ENCODE measurements around the gene KRTAP5-5. TPM values are rescaled to one million over a fixed set of nuclear protein-coding genes. Genes with fewer than 3 reads are reported as not detected.

KRTAP5-5 gene
- total RNA-seq, 4 donors from 2014 or later = not detected

DNA sequence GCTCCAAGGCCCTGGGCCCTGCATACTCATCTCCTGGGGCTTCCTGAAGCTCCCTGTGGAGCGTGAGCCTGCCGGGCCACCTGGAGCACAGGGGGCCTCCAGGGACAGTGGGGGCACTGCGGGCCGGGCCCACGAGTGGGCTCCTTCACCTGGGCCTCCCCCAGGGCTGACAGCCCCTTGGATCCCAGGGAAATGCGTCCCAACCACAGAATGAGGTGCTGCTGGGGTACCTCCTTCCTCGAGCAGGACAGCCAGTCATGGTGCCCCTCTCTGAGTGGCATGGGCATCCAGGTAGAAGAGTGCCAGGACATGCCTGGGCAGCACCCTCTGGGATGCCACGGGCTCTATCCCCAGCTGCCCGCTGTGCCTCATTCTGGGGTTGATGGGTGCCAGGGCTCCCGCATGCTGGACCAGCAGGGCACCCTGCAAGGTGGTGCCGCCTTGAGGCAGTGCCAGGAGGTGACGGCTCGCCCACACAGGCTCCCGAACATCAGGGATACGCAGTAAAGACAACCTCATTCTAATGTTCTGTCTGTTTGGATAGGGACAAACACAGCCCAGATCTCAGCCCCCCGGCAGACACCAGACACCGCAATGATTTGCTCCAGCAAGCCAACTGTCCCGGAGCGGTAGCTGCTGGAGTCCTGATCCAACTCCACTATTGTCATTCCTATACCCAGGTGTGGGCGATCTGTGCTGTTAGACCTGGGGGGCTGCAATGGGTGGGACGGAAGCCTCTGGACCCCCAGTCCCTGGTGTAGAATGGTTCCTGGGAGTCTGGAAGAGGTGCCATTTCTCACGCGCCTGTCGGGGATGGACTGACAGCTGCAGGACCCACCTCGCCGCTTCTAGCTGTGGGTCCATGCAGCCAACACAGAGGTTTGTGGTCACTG is 25.8 kb downstream of the KRTAP5-5 start:
- H3K27me3 ChIP-seq = peaks cover 0 to 40% (median 0%) of the 10 kb centered on the region in 4 donors
- no peak overlapping the region for H3K27ac ChIP-seq (replicated peaks in 1 of 4)
- H3K4me1 ChIP-seq = peaks cover 0 to 9% (median 8%) of the 10 kb centered on the region in 4 donors
- TF ChIP-seq EP300 (IDR thresholded peaks at IDR 0.05) = no peak
- TF ChIP-seq POLR2AphosphoS5 (IDR thresholded peaks at IDR 0.05) = no peak
- no peak for TF ChIP-seq POLR2A (IDR thresholded peaks at IDR 0.05; ENCODE audit: low read depth)
- TF ChIP-seq CTCF (IDR thresholded peaks at IDR 0.05) = no peak
- DNase-seq (ENCODE audit: extremely low spot score) = no peak
- no peaks in the 10 kb centered on the region for H3K9me3 ChIP-seq
- no peaks in the 10 kb centered on the region for H3K36me3 ChIP-seq
- intact Hi-C loops (cut with DNase I) = no loop called here
- WGBS = 80% methylated on average over 16 of the region's 26 CpGs
- no peak overlapping the region for H3K4me3 ChIP-seq

DNA sequence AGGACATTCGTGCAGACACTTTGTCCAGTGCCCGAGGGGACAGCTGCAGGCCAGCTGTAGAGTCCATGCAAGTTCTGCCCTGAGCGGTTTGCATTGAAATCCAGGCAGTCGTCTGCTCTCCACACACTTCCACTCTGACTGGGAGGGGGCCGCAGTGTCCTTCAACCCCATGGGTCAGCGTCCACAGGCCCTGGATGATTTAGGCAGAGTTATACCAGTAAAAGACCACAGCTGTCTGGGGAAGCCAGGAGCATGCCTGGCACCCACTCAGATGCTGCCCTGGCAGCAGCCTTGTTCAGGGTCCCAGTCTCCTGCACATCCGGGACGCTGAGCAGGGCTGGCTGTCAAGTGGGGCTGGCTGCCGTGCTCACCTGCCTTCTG is 26.5 kb downstream of the KRTAP5-5 start:
- no peak for DNase-seq (ENCODE audit: extremely low spot score)

DNA sequence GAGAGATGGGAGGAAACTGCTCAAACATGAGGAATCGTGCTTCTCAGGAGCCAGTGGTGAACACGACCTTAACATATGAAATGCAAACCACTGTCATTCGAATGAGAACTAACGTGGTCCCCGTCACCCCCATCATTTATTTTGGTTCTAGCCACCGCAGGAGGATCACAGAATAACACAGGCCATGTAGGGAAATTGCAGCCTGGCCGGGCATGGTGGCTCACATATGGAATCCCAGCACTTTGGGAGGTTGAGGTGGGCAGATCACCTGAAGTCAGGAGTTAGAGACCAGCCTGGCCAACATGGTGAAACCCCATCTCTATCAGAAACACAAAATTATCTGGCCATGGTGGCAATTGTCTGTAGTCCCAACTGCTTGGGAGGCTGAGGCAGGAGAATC is 27.1 kb downstream of the KRTAP5-5 start:
- no peak overlapping the region for H3K27ac ChIP-seq (replicated peaks in 1 of 4)
- intact Hi-C loops (cut with DNase I) = no loop called here
- no peaks in the 10 kb centered on the region for H3K36me3 ChIP-seq
- DNase-seq (ENCODE audit: extremely low spot score) = no peak
- 75% methylated on average over 7 of the region's 7 CpGs for WGBS
- H3K4me3 ChIP-seq = no peak overlapping the region
- no peaks in the 10 kb centered on the region for H3K9me3 ChIP-seq
- H3K27me3 ChIP-seq = peaks cover 0 to 43% (median 0%) of the 10 kb centered on the region in 4 donors
- peaks cover 0 to 9% (median 8%) of the 10 kb centered on the region in 4 donors for H3K4me1 ChIP-seq
- TF ChIP-seq CTCF (IDR thresholded peaks at IDR 0.05) (no peak), POLR2AphosphoS5 (IDR thresholded peaks at IDR 0.05) (no peak), EP300 (IDR thresholded peaks at IDR 0.05) (no peak), POLR2A (IDR thresholded peaks at IDR 0.05; ENCODE audit: low read depth) (no peak)

More for the DNA sequence above, 26.5 kb downstream of the KRTAP5-5 start:
- H3K4me1 ChIP-seq = peaks cover 0 to 9% (median 8%) of the 10 kb centered on the region in 4 donors
- no peaks in the 10 kb centered on the region for H3K36me3 ChIP-seq
- intact Hi-C loops (cut with DNase I) = no loop called here
- H3K9me3 ChIP-seq = no peaks in the 10 kb centered on the region
- WGBS = 82% methylated on average over 7 of the region's 9 CpGs
- H3K4me3 ChIP-seq = no peak overlapping the region
- TF ChIP-seq POLR2AphosphoS5 (IDR thresholded peaks at IDR 0.05) (no peak), CTCF (IDR thresholded peaks at IDR 0.05) (no peak), EP300 (IDR thresholded peaks at IDR 0.05) (no peak), POLR2A (IDR thresholded peaks at IDR 0.05; ENCODE audit: low read depth) (no peak)
- peaks cover 0 to 43% (median 0%) of the 10 kb centered on the region in 4 donors for H3K27me3 ChIP-seq
- no peak overlapping the region for H3K27ac ChIP-seq (replicated peaks in 1 of 4)

DNA sequence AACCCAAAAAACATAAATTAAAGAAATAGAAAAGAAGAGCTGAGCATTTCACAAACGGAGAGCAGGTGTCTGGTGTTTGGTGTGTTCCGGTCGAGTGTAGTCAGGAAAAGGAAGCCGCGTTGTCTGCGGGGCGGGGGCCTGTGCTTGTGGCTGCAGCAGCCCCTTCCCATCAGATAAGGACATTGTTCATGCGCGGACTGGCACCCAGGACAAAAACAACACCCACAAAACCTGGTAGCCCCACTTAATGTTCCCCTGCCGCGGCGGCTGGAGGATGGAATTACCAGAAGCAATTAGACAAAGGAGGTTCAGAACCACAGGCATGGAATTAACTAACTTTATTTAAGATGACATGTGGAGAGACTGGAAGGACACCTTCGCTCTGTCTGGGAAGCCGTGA is 29.9 kb downstream of the KRTAP5-5 start:
- peaks cover 0 to 32% (median 0%) of the 10 kb centered on the region in 4 donors for H3K27me3 ChIP-seq
- no peak overlapping the region for H3K27ac ChIP-seq (replicated peaks in 1 of 4)
- intact Hi-C loops (cut with DNase I) = no loop called here
- TF ChIP-seq EP300 (IDR thresholded peaks at IDR 0.05) = no peak
- TF ChIP-seq POLR2AphosphoS5 (IDR thresholded peaks at IDR 0.05) = no peak
- TF ChIP-seq POLR2A (IDR thresholded peaks at IDR 0.05; ENCODE audit: low read depth) = no peak
- TF ChIP-seq CTCF (IDR thresholded peaks at IDR 0.05) = no peak
- no peaks in the 10 kb centered on the region for H3K9me3 ChIP-seq
- no peak overlapping the region for H3K4me3 ChIP-seq
- no peaks in the 10 kb centered on the region for H3K36me3 ChIP-seq
- H3K4me1 ChIP-seq = no peaks in the 10 kb centered on the region
- no peak for DNase-seq (ENCODE audit: extremely low spot score)
- 84% methylated on average over 10 of the region's 14 CpGs for WGBS

All from esophagus muscularis mucosa (tissue), 4 donors.